ENCODE measurements around the gene RNF167. TPM values are rescaled to one million over a fixed set of nuclear protein-coding genes. Genes with fewer than 3 reads are reported as not detected.
A peak's percentile ranks its signal among the peaks of the same experiment; 100 is the strongest.

The RNF167 gene
- total RNA-seq, 1 donor, result 34.5 TPM

GRCh38 chr17:4948931-4949320, 8.9 kb downstream of the RNF167 start:
- DNase-seq (ENCODE audit: low read depth), result peak; percentile 91
- peak overlapping the region; percentile 98 for H3K4me3 ChIP-seq (ENCODE audit: low read depth, low read length)
- no peak for TF ChIP-seq CTCF (IDR thresholded peaks at IDR 0.05; ENCODE audit: insufficient read depth, low read depth, low read length)

- peak overlapping the region; percentile 98 for H3K4me3 ChIP-seq (ENCODE audit: low read depth, low read length)
- TF ChIP-seq CTCF (IDR thresholded peaks at IDR 0.05; ENCODE audit: insufficient read depth, low read depth, low read length), result no peak
- peak; percentile 88 for DNase-seq (ENCODE audit: low read depth)
These were observed 9.4 kb downstream of the RNF167 start for GRCh38 chr17:4949321-4950074.

GRCh38 chr17:4950075-4950745, 10.1 kb downstream of the RNF167 start:
- peak; percentile 37 for DNase-seq (ENCODE audit: low read depth)
- no peak for TF ChIP-seq CTCF (IDR thresholded peaks at IDR 0.05; ENCODE audit: insufficient read depth, low read depth, low read length)
- H3K4me3 ChIP-seq (ENCODE audit: low read depth, low read length), result peak overlapping the region; percentile 98

- no peak for DNase-seq (ENCODE audit: low read depth)
These were observed 10.7 kb downstream of the RNF167 start, which contains the start of gene ENO3 for GRCh38 chr17:4950746-4951204. ENO3 (plus strand) TSS chr17:4951119; CDS start chr17:4951830, 711 bp downstream.

GRCh38 chr17:4951486-4951885, 11.4 kb downstream of the RNF167 start:
- TF ChIP-seq CTCF (IDR thresholded peaks at IDR 0.05; ENCODE audit: insufficient read depth, low read depth, low read length), result no peak
- no peak overlapping the region for H3K4me3 ChIP-seq (ENCODE audit: low read depth, low read length)
- no peak for DNase-seq (ENCODE audit: low read depth)

More at GRCh38 chr17:4950746-4951204, 10.7 kb downstream of the RNF167 start, which contains the start of gene ENO3:
- TF ChIP-seq CTCF (IDR thresholded peaks at IDR 0.05; ENCODE audit: insufficient read depth, low read depth, low read length), result no peak
- H3K4me3 ChIP-seq (ENCODE audit: low read depth, low read length), result peak within 1 kb of the TSS; percentile 56

- DNase-seq (ENCODE audit: low read depth), result peak; percentile 75
- no peak for TF ChIP-seq CTCF (IDR thresholded peaks at IDR 0.05; ENCODE audit: insufficient read depth, low read depth, low read length)
- H3K4me3 ChIP-seq (ENCODE audit: low read depth, low read length), result no peak overlapping the region
These were observed 13.4 kb downstream of the RNF167 start for GRCh38 chr17:4953451-4953961.
